Transverse colon (tissue), 3 donors: ENCODE data around the gene GPC2.
"Not testable (repeated sequence)": the region's sequence is repeated elsewhere in the genome, so short reads cannot be mapped to it uniquely, and the experiment has no call there.

Source experiments
- CTCF ChIP-seq, 5 experiments: fragments of 200-600 bp in 3 of 5; fragments of 450-650 bp in 2 of 5; sonication (generic) in 3 of 5; IDR thresholded peaks; 1 replicate in 2 of 5; 2 replicates in 3 of 5; pipeline ENCODE4 v1.5.1; 2016 to 2017; ENCODE audit warnings: antibody characterized with exemption in 5 of 5, inconsistent platforms in 3 of 5, mild to moderate bottlenecking in 2 of 5, moderate library complexity in 1 of 5
- EP300 ChIP-seq: sonication (generic); formaldehyde crosslinking; IDR thresholded peaks from one replicate; pipeline ENCODE4 v1.6.1; 2017; ENCODE audit warnings: antibody characterized with exemption, low read depth

DNA sequence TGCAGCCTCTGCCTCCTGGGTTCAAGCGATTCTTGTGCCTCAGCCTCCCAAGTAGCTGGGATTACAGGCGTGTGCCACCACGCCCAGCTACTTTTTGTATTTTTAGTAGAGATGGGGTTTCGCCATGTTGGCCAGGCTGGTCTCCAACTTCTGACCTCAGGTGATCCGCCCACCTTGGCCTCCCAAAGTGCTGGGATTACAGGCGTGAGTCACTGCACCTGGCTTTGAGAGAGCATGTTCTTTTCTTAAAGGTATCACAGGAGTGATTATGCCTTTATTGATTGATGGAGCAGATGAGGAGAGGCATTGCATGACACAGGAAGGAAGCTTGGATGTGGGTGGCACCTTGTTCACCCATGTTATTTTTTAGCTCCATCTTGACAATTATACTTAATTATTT lies 5.9 kb upstream of the GPC2 start:
- TF ChIP-seq CTCF (IDR thresholded peaks at IDR 0.05); EP300: not testable (repeated sequence)
